HG03175 (cell line): ENCODE data around the gene DPH7.
"Not testable (repeated sequence)": the region's sequence is repeated elsewhere in the genome, so short reads cannot be mapped to it uniquely, and the experiment has no call there.

Experiments
- ATAC-seq: cut with Tn5 transposase; IDR thresholded peaks from one replicate; pipeline ENCODE4 v1.9.1; 2021; ENCODE audit warnings: mild to moderate bottlenecking, moderate library complexity; ENCODE audit not compliant: unreplicated experiment

Gene DPH7

GRCh38 chr9:137550958-137551263 lies 27.8 kb downstream of the DPH7 start:
- not testable (repeated sequence) for ATAC-seq

- no peak for ATAC-seq
These were observed 28.5 kb downstream of the DPH7 start, which contains the start of gene PNPLA7 for GRCh38 chr9:137550231-137550621. PNPLA7 (minus strand) TSS chr9:137550402; CDS start chr9:137550197, 205 bp downstream.

GRCh38 chr9:137547687-137548543 lies 30.8 kb downstream of the DPH7 start:
- no peak for ATAC-seq

GRCh38 chr9:137545123-137545522 lies 33.6 kb downstream of the DPH7 start:
- ATAC-seq, result no peak

- ATAC-seq, result no peak
These were observed 34.5 kb downstream of the DPH7 start for GRCh38 chr9:137544176-137544760.

GRCh38 chr9:137543237-137543963 lies 35.3 kb downstream of the DPH7 start:
- no peak for ATAC-seq

GRCh38 chr9:137542486-137542885 lies 36.2 kb downstream of the DPH7 start:
- ATAC-seq, result no peak

GRCh38 chr9:137540536-137540935 lies 38.2 kb downstream of the DPH7 start:
- ATAC-seq, result no peak

GRCh38 chr9:137538058-137538457 lies 40.7 kb downstream of the DPH7 start:
- ATAC-seq, result no peak

- not testable (repeated sequence) for ATAC-seq
These were observed 42.1 kb downstream of the DPH7 start for GRCh38 chr9:137536594-137537131.

GRCh38 chr9:137535120-137535428 lies 43.7 kb downstream of the DPH7 start:
- no peak for ATAC-seq

GRCh38 chr9:137534256-137535119 lies 44.2 kb downstream of the DPH7 start:
- ATAC-seq, result no peak

GRCh38 chr9:137532891-137533468 lies 45.7 kb downstream of the DPH7 start:
- ATAC-seq, result not testable (repeated sequence)

- ATAC-seq, result no peak
These were observed 47.5 kb downstream of the DPH7 start for GRCh38 chr9:137531099-137531765.

- no peak for ATAC-seq
These were observed 48.4 kb downstream of the DPH7 start for GRCh38 chr9:137530331-137530730.

- ATAC-seq, result no peak
These were observed 53.8 kb downstream of the DPH7 start for GRCh38 chr9:137524981-137525317.

GRCh38 chr9:137524161-137524980 lies 54.4 kb downstream of the DPH7 start:
- ATAC-seq, result no peak

GRCh38 chr9:137522746-137523455 lies 55.8 kb downstream of the DPH7 start:
- ATAC-seq, result no peak
